T-helper 2 cell treated with Interferon-gamma antibody and Interleukin-4, amounts not matched to agents 100 ng/mL and 5 ng/mL, for 36 hours (primary cell): ENCODE data around the gene SAYSD1. TPM values are rescaled to one million over a fixed set of nuclear protein-coding genes. Genes with fewer than 3 reads are reported as not detected.
"Not testable (repeated sequence)": the region's sequence is repeated elsewhere in the genome, so short reads cannot be mapped to it uniquely, and the experiment has no call there.

Experiments
- intact Hi-C: fragments of 100-400 bp; cut with micrococcal nuclease; formaldehyde crosslinking; loops from one replicate; pipeline ENCODE4 v1.15.1; 2023
- total RNA-seq: library from RNA; stranded (reverse); gene quantifications from 2 replicates; pipeline ENCODE4 v1.2.3, GENCODE V29; 2022

Gene SAYSD1, protein sequence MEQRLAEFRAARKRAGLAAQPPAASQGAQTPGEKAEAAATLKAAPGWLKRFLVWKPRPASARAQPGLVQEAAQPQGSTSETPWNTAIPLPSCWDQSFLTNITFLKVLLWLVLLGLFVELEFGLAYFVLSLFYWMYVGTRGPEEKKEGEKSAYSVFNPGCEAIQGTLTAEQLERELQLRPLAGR
- 12.4 and 14.8 TPM in 2 replicates for total RNA-seq

DNA sequence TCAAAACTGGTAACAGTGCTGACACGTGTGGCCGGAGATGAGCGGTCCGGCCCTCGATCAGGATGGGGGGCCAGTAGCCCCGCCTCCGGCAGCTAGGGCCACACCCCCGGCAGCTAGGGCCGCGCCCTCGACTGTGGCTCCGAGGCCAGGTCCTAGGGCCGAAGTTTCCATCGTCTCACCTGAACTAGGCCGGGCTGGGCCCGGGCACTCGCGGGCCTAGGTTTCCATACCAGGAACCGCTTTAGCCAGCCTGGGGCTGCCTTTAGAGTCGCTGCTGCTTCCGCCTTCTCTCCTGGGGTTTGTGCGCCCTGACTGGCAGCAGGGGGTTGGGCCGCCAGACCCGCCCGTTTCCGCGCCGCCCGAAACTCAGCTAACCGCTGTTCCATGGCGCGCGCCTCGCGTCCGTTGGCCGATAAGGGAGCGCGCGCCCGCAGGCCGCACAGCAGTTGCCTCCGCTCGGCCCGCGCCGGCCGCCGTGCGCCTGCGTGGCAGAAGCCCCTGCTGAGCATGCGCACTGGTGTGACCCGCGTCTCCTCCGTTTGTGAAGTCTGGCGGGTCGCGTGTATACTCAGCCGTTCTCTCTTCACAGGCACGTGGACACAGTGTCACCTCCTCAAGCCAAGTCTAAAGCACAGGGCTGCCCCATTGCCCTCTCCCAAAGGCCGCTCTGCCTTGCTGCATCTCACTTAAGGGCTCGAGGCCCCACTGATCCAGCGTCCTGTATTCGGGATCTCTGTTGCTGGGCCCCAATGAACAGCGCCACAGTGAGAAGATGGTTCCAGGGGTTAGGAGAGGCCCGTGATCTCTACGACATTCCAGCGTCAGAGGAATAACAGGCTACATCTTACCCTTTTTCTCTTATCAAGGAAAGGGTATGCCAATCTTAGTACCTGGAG, at the start of gene SAYSD1:
TSS of gene SAYSD1 (minus strand) at position 483 of the 896 bp plus-strand sequence. CDS start at position 386, 97 bp downstream.
- intact Hi-C loops: loop anchor here (2.0 to 10.0 kb wide), 4 partner anchors 114 to 1957 kb away; partner anchors contain the start of genes BTBD9, DNAH8, KCNK5 and NFYA

DNA sequence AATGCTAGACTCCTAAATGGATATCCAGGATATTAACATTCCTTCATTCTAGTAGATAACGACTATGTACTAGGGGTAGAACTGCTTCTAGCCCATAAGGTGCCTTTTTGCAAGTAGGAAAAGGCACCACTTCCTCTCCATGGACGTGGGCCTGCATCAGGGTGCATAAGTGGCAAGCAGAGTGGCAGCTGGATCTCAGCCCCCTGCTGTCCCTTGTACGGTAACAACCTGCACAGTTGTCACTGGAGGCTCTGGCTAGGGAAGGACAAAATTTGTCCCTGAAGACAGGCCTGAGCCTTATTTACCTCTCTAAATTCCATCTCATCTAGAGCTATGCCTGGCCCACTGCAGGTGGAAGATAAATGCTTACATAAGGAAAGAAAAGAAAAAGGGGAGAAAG, 42.5 kb upstream of the SAYSD1 start:
- intact Hi-C loops: no loop called here

DNA sequence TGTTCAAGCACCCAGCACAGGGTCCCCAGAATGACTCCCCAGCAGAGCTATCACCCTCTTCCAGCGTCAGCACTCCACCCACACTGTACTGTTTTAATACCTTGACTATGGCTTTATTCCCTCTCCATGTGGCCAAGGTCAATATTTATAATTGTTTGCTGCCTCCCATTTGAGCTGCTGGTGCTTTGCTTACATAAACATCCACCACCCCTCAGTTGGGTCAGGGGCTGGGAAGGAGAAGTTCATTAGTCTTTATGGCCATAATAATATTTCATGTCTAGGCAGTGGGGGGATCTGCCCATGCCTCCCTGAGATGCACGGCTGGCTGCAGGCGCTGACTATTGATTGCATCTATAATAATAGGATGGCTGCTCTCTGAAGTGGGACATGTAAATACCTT, 41.8 kb upstream of the SAYSD1 start:
- intact Hi-C loops: no loop called here

DNA sequence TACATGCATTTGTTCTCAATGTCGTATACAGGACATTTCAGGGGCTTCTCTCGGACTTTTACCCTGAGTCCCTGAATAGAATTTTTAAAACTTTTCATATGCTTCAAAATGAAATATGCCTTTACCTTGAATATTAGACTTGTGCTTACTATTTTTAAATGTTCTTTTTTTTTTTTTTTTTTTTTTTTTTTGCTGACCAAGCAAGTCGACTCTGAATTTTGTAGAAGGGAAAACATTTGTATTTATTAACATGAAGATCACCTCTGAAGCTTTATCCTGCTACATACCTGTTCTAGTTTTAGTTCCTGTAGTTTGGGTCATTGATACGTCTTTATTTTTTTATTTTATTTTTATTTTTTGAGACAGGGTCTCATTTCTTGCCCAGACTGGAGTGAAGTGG, 39.7 kb upstream of the SAYSD1 start:
- intact Hi-C loops: no loop called here

DNA sequence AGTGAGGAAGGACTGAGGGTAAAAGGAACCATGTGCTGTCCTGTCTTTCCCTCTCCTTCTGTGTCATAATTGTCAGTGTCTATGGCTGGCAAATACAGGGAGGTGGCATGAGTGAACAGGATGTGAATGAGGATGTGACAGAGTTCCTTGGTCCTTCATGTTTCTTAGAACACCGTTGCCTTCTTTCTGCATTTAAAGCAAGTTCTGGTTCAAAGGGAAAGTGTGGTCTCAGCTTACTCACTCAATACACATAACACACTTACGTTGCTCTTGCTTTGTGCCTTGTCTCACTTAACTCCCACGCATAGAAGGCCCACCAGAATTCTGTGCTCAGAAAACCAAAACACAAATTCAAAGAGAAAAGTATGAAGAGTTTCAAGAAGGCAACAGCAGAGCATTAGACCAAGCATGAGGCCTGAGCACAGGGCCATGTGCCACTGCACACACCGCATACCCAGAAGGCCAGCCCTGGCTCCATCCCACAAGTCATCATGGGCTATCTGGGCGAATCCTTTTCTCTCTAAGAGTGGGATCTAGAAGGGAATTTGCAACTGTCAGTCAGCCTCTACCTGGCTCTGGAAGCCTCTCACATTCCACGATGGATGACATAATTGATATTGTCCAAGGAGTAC, 38.9 kb upstream of the SAYSD1 start:
- intact Hi-C loops: no loop called here

DNA sequence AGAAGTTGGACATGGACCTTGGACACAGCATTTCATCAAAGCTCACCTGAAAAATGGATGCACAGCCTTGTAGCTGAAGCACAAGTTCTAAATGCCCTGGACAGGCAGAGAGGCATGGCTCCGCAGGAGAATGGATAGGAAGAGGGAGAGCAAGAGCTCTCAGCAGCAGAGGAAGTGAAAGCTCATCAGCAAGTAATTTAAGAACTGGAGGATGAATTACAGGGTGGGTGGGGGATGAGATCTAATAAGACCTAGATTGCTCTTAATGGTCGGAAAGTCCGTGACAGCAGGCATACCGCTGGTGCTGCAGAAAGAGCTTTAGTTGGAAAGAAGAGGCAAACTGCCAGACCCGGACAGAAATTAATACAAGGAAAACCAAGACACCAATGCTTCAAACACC, 37.3 kb upstream of the SAYSD1 start:
- intact Hi-C loops: no loop called here

DNA sequence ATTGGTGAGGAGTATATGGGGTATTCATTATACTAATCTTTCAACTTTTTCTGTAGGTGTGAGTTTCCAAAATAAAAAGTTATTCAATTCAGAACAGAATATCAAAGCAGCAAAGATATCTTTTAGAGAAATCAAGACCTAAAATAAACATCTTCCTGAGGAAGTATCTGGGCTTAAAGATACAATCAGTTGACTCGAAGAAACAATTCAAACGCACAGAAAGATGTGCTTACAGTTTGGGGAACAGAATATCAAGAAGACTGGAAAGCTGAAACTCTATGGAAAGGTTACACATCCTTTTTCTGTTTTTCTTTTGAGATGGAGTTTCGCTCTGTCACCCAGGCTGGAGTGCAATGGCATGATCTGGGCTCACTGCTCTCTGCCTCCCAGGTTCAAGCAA, 36.2 kb upstream of the SAYSD1 start:
- intact Hi-C loops: no loop called here

DNA sequence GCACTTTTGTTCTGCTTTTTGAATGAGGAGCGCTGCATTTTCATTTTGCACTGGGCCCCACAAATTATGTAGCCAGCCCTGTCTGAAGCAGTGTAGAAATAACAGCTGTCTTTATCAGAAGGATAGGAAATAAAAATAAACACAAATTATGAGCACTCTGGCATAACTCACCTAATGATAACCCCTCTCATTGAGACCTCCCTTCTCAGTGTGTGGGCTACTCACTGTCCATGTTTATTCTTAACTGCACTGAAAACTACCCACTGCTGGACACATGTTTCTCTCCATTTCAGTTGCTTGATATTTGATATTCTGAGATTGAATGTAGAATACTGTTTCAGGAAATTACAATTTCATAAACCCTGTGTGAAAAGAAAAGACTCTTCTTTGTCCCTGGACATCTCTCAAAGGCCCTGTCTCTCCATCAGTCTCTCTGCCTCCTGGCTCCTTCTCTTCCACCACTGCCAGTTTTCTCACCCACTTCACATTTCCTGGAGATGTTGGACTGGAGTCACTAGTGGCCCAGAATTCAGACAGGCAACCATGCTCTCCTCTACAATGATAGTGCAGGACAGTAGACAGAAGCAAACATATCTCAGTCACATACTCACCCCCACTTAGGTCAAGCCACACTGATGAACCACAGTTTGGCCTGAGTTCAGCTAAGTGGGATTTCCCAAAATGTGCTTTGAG, 29.6 kb upstream of the SAYSD1 start:
- intact Hi-C loops: no loop called here

DNA sequence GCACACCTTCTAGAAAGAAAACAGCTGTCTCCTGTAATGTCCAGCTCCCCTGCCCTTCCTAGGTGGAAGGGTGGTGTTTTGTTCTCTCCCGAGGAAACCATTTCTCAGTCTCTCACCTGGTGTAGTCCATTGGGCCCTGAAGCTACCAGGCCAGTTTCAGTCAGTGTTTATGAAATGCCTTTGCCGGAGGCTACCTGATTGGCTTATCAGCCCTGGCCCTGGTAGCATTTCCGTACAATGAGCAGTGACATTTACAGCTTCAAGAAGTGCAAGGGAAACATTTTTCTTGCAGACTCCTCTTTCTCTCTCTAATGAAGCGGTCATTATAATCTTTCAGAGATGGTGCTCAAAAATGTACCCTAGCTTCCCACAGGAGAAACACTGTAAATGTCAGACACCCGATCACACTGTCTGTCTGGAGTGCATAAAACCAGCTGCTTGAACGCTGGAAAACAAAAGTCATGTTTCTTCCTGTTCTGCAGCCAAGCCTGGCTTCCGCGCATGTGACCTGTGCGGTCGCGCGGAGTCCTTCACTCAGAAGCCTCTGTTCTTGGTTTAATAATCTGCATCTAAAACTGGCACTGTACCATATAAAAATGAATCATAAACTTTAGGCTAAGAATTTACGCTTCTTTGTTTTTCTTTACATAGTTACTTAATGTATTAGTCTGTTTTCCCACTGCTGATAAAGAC, 28.4 kb upstream of the SAYSD1 start:
- intact Hi-C loops: no loop called here

DNA sequence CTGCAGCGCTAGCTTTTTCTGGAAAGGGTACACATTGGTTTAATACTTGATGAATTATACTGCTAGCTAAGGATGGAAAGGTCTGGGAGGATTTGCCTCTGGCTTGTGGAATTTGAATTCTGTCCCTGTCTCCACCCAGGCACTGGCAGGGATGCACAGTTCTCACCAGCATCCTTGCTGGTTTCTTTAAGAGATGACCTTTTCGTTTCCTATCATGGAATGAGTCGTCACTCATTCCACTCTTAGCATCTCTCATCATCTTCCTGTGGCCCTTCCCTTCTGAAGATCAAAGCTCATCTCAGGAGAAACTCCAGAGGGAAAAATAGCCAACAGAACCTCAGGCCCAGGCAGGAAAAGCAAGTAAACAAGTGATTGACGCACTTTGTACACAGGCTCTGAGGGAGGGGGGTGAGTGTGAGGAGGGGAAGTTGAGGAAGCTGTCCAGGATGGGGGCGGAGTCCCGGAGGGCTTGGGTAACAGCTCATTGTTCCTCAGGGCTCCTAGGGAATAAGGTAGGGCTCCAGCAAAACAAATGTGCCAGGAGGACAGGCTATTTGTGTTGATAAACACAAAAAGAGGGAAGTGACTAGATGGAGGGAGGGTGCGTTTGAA, 25.7 kb upstream of the SAYSD1 start:
- intact Hi-C loops: no loop called here

DNA sequence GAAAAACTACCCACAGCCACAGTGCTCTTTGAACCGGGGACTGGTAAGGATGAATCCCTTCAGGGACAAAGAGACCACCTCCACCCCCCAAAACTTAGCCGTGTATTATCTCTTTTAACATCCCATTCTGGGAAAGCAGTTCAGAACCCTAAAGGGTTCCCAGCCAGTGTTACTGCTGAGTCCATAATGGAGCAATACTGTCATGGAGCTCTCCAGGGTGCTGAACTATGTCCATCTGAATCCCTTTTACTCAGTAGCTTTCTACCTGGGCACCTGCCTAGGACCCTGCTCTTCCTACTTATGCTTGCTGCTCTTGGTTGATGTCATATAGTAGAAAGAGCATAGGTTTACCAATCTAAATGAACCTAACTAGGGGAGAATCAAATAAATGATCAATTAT, 22.3 kb upstream of the SAYSD1 start:
- intact Hi-C loops: no loop called here

DNA sequence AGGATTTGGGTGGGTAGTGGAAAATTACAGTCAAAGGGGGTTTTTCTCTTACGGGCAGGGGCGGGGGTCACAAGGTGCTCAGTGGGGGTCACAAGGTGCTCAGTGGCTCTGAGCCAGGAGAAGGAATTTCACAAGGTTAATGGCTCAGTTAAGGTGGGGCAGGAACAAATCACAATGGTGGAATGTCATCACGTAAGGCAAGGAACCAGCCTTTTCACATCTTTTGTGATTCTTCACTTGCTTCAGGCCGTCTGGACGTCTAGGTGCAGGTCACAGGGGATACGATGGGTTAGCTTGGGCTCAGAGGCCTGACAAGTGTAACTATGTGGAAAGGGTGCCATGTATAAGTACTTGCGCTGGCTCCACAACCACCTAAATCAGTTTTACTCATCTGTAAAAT, 21.2 kb upstream of the SAYSD1 start:
- intact Hi-C loops: not testable (repeated sequence)

DNA sequence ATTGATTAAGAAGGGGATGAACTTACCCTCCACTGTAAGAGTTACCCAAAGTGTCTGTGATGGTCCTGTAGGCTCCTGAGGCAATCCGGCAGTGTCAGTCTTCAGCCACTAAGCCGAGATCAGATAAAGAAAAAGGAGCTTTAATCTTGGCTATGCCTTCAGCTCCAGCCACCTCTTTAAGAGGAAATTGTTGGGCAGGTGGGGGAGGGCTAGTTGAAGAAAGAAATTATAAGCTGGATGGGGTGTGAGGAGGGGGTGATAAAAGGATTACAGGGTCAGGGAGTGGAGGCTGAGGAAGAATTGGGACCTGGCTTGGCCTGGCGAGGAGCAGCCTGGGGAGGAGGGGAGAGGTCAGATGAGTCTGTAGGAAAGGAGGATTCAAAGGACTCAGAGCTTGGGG, 19.8 kb upstream of the SAYSD1 start:
- intact Hi-C loops: not testable (repeated sequence)

DNA sequence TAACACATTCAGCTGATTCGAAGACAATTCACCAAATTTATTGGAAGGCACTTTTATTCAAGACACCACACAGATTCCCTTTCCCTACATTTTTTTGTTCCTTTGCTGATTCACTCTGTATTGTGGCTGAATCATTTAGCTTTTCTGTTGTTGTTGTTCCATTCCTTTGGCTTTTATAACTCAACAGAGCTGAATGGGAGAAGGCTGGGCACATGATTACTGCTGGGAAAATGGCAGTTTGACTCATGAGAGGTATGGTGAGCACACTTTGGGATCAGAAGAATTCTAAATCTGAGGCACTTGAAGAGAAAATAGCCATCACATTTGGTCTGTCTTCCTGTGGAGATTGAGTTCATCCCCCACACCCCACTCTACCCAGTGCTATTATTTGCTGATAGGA, 15.7 kb upstream of the SAYSD1 start:
- intact Hi-C loops: no loop called here

DNA sequence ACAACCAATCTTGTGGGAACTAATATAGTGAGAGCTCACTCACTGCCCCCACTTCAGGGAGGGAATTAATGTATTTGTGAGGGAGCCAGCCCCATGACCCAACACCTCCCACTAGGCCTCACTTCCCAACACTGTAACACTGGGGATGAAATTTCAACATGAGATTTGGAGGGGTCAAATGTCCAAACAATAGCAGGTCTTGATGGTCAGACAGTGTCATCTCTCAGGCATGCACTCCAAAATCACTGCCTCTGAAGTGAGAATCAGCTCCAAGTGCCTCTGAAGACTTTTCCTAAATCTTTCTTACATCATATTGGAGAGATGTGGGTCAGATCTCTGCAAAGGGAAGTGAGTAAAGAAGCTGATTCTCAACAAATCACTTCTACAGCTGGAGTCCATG, 13.8 kb upstream of the SAYSD1 start:
- intact Hi-C loops: no loop called here

DNA sequence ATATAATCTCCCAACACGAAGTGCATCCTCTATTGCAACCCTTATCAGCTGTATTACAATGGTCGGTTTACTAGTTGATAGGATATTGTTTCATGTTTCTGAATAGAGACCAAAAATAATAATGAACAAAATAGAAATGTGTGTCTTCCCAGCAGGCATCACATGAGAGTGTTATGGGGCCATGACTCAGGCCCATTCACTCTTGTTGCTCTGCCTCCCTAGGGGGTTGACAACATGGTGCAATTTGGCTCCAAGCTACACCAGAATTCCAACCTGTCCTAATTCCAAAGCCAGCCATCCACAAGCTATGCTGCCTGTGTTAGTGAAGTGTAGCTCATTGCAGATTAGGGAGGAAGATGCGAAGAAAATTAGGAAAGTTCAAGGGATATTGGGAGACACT, 13.1 kb upstream of the SAYSD1 start:
- intact Hi-C loops: no loop called here

DNA sequence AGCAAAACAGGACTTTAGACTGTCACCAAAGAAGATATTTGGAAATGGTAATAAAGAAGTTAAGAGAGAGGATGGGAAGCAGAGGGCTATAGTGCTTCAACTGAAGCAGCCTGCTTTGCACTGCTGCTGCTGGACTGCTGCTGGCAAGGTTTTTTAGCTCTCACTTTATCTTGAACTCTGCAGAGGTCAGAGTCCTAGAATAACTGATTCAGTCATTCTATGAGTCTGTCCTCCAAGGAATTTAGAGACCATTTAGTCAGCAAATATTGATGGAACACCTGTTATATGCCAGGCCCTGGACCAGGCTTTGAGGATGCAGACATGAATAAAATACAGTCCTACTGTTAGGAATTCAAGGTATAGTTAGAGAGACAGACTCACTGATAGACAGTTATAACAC, 9.1 kb upstream of the SAYSD1 start:
- intact Hi-C loops: no loop called here

DNA sequence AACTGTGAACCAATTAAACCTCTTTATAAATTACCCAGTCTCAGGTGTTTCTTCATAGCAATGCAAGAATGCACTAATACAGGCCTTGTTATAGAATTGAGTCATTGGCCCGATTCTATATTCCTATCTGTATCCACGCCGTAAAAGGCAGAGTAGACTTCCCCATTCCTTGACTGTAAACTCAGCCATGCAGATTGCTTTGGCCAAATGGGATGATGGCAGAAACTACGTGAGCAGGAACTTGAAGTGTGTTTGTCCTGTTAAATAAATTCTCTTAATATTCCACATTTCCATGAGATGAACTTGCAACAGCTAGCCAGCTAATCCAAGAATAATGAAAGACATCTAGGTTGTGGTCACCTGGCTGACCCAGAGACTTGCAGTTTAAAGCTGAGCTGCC, 3.9 kb upstream of the SAYSD1 start:
- intact Hi-C loops: loop anchor here (10.0 kb wide), 1 partner anchor 404 kb away; the partner anchor contains the start of gene DNAH8

DNA sequence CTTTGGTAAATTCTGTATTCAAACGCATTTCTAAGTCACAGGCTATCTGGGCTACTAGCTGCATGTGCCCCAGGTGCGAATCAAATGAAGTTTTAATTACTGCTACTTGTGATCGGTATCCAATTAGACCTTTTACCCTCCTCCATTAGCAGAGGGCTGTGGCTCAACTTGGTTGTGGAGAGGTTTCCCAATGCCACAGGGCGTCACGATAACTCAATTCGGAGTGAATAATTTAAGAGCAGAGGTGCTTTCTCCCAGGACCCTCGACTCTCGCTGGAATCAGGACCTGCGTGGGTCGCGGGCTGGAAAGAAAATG, 640 bp downstream of the SAYSD1 start:
- intact Hi-C loops: loop anchor here (2.0 to 10.0 kb wide), 4 partner anchors 114 to 1958 kb away; partner anchors contain the start of genes BTBD9, DNAH8, KCNK5 and NFYA

DNA sequence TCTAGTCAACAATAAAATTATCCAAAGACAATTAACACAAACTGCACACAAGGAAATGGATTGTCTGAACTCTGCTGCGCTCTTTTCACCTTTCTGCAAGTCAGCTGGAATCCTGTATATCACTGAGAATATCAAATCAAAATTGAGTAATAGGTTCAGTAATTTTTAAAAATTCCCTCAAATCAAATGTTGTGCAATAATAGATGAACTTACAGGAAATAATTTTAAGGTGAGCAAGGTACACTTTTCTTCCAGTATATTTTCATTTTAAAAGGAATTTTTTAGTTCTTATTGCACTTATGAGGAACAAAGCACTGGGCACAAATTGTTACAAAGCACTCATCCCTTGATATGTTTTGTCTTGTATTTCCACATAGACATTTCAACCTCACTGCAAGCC, 1.2 kb downstream of the SAYSD1 start:
- intact Hi-C loops: loop anchor here (2.0 to 10.0 kb wide), 4 partner anchors 115 to 1959 kb away; partner anchors contain the start of genes BTBD9, DNAH8, KCNK5 and NFYA
